Large intestine (tissue), 3 donors: ENCODE data around the gene CNFN. TPM values are rescaled to one million over a fixed set of nuclear protein-coding genes. Genes with fewer than 3 reads are reported as not detected.
"Not testable (repeated sequence)": the region's sequence is repeated elsewhere in the genome, so short reads cannot be mapped to it uniquely, and the experiment has no call there.

Experiments used
- DNase-seq, 2 donors: peaks; one replicate each; pipeline versions ENCODE4 v3.0.0 to v3.0.0-alpha.2; 2013
- H3K27ac ChIP-seq: one replicate; pipeline ENCODE4 v1.5.1; 2013; ENCODE audit warnings: low read length
- H3K27me3 ChIP-seq: 2 replicates; pipeline ENCODE4 v1.6.1; 2013; ENCODE audit warnings: low read length; ENCODE audit not compliant: control insufficient read depth, insufficient read depth
- H3K36me3 ChIP-seq: 2 replicates; pipeline ENCODE4 v1.6.1; 2013; ENCODE audit warnings: low read length; ENCODE audit not compliant: control insufficient read depth, insufficient read depth
- H3K4me1 ChIP-seq: one replicate; pipeline ENCODE4 v1.6.1; 2013; ENCODE audit warnings: low read length; ENCODE audit not compliant: control insufficient read depth, insufficient read depth
- H3K4me3 ChIP-seq: one replicate; pipeline ENCODE4 v1.5.1; 2013; ENCODE audit warnings: low read length
- H3K9me3 ChIP-seq: one replicate; pipeline ENCODE4 v1.6.1; 2013; ENCODE audit warnings: mild to moderate bottlenecking, low read depth, low read length, moderate library complexity; ENCODE audit not compliant: control insufficient read depth
- WGBS: methylation state at CpG from one replicate; pipeline ENCODE4 v1.1.5; 2013; ENCODE audit warnings: low lambda C conversion rate; ENCODE audit not compliant: insufficient coverage; 5-methylcytosine and 5-hydroxymethylcytosine counted together
- polyA plus RNA-seq: library from polyadenylated mRNA; unstranded; fragments of 120-200 nt; gene quantifications from one replicate; pipeline ENCODE4 v1.2.1, GENCODE V29; 2013

CNFN gene
- polyA plus RNA-seq, 1 donor = 13.5 TPM

DNA sequence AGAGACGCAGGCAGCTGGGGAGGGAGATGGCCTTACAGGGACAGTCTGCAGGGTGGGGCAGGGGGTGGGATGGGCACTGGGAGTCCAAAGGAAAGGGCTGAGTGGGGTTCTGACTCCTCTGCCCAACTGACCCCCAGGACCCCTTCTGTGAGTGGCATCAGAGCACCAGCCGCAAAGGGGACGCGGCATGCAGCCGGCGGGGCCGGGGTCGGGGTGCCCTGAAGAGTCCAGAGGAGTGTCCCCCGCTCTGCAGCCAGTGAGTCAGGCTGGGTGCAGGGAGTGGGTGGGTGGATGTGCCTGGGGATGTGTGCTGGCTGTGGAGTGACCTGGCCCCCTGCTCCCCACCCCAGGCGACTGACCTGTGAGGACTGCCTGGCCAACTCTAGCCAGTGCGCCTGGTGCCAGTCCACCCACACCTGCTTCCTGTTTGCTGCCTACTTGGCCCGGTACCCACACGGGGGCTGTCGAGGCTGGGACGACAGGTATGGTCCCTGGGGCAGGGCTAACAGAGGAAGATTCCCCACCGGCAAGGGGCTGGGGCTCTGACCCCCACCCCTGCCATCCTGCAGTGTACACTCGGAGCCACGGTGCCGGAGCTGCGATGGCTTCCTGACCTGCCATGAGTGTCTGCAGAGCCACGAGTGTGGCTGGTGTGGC is 38.9 kb downstream of the CNFN start:
- H3K36me3 ChIP-seq = peaks cover 70% of the 10 kb centered on the region

GRCh38 chr19:42350417-42350816 is 39.7 kb downstream of the CNFN start:
- Histone ChIP-seq H3K36me3 (peaks cover 64% of the 10 kb centered on the region), H3K4me3 (no peak overlapping the region), H3K4me1 (no peaks in the 10 kb centered on the region), H3K27me3 (no peaks in the 10 kb centered on the region), H3K27ac (no peak overlapping the region), H3K9me3 (no peaks in the 10 kb centered on the region)
- no peak for DNase-seq
- WGBS = no CpG with 5 or more reads among the region's 3 CpGs

More for the DNA sequence above, 38.9 kb downstream of the CNFN start:
- no peaks in the 10 kb centered on the region for H3K27me3 ChIP-seq
- WGBS = no CpG with 5 or more reads among the region's 21 CpGs
- H3K4me1 ChIP-seq = no peaks in the 10 kb centered on the region
- no peak overlapping the region for H3K4me3 ChIP-seq
- H3K9me3 ChIP-seq = no peaks in the 10 kb centered on the region
- DNase-seq = no peak
- H3K27ac ChIP-seq = no peak overlapping the region

- Histone ChIP-seq H3K27ac (no peak overlapping the region), H3K9me3 (no peaks in the 10 kb centered on the region), H3K4me1 (no peaks in the 10 kb centered on the region), H3K36me3 (peaks cover 63% of the 10 kb centered on the region), H3K4me3 (no peak overlapping the region), H3K27me3 (no peaks in the 10 kb centered on the region)
- no peak for DNase-seq
- no CpG with 5 or more reads among the region's 14 CpGs for WGBS
These were observed 40.6 kb downstream of the CNFN start for GRCh38 chr19:42349378-42350107.

DNA sequence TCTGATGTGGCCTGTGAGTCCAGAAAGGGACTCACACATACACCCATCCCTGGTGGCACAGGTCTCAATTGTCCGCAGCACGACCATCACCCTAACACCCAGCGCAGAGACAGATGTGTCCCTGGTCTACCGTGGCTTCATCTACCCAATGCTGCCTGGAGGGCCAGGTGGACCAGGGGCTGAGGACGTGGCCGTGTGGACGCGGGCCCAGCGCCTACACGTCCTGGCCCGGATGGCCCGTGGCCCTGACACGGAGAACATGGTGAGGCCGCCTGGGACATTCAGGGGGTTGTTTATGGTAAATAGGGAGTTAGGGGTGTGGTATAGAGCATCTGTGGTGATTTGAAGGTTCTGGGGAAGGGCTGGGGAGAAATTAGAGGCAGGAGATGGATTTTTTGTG is 41.9 kb downstream of the CNFN start:
- no peak overlapping the region for H3K4me3 ChIP-seq
- H3K4me1 ChIP-seq = no peaks in the 10 kb centered on the region
- H3K27me3 ChIP-seq = no peaks in the 10 kb centered on the region
- no peak overlapping the region for H3K27ac ChIP-seq
- DNase-seq = no peak
- peaks cover 58% of the 10 kb centered on the region for H3K36me3 ChIP-seq
- WGBS = no CpG with 5 or more reads among the region's 14 CpGs
- no peaks in the 10 kb centered on the region for H3K9me3 ChIP-seq

- Histone ChIP-seq H3K27ac (no peak overlapping the region), H3K4me3 (no peak overlapping the region), H3K4me1 (no peaks in the 10 kb centered on the region), H3K9me3 (no peaks in the 10 kb centered on the region), H3K27me3 (no peaks in the 10 kb centered on the region), H3K36me3 (peaks cover 40% of the 10 kb centered on the region)
- 100% methylated on average over 2 of the region's 6 CpGs for WGBS
- no peak for DNase-seq
These were observed 44.8 kb downstream of the CNFN start for GRCh38 chr19:42345191-42345812.

- Histone ChIP-seq H3K36me3 (peaks cover 32% of the 10 kb centered on the region), H3K4me3 (no peak overlapping the region), H3K9me3 (no peaks in the 10 kb centered on the region), H3K27me3 (no peaks in the 10 kb centered on the region), H3K27ac (no peak overlapping the region), H3K4me1 (no peaks in the 10 kb centered on the region)
- DNase-seq = no peak
- WGBS = 100% methylated on average over 1 of the region's 18 CpGs
These were observed 45.7 kb downstream of the CNFN start for GRCh38 chr19:42344336-42344893.

DNA sequence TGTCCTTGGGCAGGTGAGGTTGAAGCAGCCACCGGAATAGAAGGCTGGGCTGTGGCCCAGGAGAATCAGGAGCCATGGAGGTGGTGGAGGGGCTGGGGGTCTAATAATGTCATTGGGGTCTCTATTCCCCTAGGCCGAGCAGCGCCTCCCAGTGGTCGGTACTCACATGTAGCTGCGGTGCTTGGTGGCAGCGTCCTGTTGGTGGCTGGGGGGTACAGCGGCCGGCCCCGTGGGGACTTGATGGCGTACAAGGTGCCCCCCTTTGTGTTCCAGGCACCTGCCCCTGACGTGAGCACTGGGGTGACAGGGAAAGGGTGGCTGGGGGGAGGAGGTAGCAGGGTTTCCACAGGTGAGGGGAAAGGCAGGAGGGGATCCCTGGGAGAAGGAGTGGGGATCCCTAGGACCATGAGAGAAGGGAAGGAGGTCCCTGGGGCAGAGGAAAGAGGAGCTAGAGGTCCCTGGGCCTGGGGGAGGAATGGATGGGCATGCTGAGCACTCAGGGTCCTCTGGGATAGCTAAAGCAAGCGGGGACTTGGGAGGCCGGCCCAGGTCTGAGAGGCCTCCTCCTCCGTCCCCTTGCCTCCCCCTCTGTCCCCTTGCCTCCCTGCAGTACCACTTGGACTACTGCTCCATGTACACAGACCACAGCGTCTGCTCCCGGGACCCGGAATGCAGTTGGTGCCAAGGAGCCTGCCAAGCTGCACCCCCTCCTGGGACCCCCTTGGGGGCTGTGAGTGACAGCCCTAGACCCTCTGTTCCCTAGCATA is 46.6 kb downstream of the CNFN start:
- peaks cover 31% of the 10 kb centered on the region for H3K36me3 ChIP-seq
- DNase-seq = no peak

GRCh38 chr19:42339922-42340321 is 50.2 kb downstream of the CNFN start:
- H3K36me3 ChIP-seq = peaks cover 40% of the 10 kb centered on the region
- 100% methylated on average over 1 of the region's 4 CpGs for WGBS
- H3K9me3 ChIP-seq, H3K27me3 ChIP-seq, DNase-seq, H3K4me1 ChIP-seq, H3K4me3 ChIP-seq, H3K27ac ChIP-seq: not testable (repeated sequence)

More for the DNA sequence above, 46.6 kb downstream of the CNFN start:
- Histone ChIP-seq H3K4me3 (no peak overlapping the region), H3K27ac (no peak overlapping the region), H3K4me1 (no peaks in the 10 kb centered on the region), H3K9me3 (no peaks in the 10 kb centered on the region), H3K27me3 (no peaks in the 10 kb centered on the region)
- no CpG with 5 or more reads among the region's 17 CpGs for WGBS

GRCh38 chr19:42339126-42339860 is 50.8 kb downstream of the CNFN start:
- H3K36me3 ChIP-seq = peaks cover 38% of the 10 kb centered on the region
- WGBS = no CpG with 5 or more reads among the region's 7 CpGs
- not testable (repeated sequence) for H3K4me3 ChIP-seq

More at GRCh38 chr19:42339126-42339860, 50.8 kb downstream of the CNFN start:
- not testable (repeated sequence) for H3K9me3 ChIP-seq, H3K27ac ChIP-seq, H3K4me1 ChIP-seq, DNase-seq, H3K27me3 ChIP-seq
